ENCODE measurements around the gene TDRD12.
"Not testable (repeated sequence)": the region's sequence is repeated elsewhere in the genome, so short reads cannot be mapped to it uniquely, and the experiment has no call there.

GRCh38 chr19:32848035-32848434 lies 128.5 kb downstream of the TDRD12 start:
- not testable (repeated sequence) for TF ChIP-seq MXI1 (IDR thresholded peaks at IDR 0.05; ENCODE audit: borderline replicate concordance, low read depth, low read length); CTCF (CRISPR knock-in tag; IDR thresholded peaks at IDR 0.05); ZFP36 (IDR thresholded peaks at IDR 0.05; ENCODE audit: borderline replicate concordance, low read depth, low read length, partially characterized antibody); RAD21 (CRISPR knock-in tag; IDR thresholded peaks at IDR 0.05)

Data from HepG2 (cell line).